ENCODE results near the gene CIRBP. TPM values are rescaled to one million over a fixed set of nuclear protein-coding genes. Genes with fewer than 3 reads are reported as not detected.

Gene CIRBP
- total RNA-seq, 1 donor from 2014 or later: 237 TPM

DNA sequence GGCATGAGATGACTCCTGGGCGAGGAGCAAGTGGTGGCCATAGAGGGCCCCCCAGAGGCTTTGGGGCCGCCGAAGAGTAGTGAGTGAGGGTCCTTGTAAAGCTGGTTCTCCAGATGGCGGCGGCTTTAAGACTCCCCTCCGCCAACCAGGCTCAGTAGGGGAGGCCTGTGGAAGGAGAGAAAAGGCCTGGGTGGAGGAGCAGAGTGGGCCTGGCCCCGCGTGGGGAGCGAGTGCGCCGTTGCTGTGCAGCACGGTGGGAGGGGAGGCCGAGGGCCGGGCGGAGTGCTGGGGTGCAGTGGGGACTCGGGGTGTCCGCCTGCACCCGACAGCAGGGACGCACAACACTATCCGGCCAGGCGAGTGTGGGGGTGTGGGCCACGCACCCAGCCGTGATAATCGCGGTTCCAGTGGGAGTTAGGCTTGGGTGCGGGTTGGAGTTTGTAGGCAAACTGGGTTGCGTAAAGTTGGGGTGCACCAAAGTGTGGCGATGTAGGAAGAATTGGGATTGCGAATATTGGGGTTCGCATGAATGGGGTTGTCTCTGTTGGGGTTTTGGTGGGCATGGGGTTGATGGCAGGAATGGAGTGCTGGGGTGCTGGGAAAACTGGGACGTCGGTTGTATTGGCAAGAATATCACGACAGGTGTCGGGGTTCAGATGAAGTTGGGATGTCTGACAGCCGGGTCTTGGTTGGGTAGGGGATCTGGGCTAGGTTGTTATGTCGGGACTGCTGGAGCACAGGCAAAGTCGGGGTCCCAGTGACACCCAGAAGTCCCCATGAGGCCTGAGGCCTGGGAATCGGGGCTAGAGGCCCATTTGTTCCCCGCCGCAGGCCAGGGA lies 687 bp upstream of the CIRBP start:
- Mint-ChIP-seq H3K36me3 (ENCODE audit: low read depth) (peaks cover 34% of the 10 kb centered on the region), H3K27me3 (no peaks in the 10 kb centered on the region), H3K27ac (peak overlapping the region; percentile 85), H3K4me1 (peaks cover 47% of the 10 kb centered on the region), H3K9me3 (no peaks in the 10 kb centered on the region), H3K4me3 (peak overlapping the region; percentile 60)
- intact Hi-C loops (cut with micrococcal nuclease): loop anchor here (1.0 kb wide), 2 partner anchors 8 to 19 kb away; no protein-coding TSS in a partner anchor
- no peak for DNase-seq

DNA sequence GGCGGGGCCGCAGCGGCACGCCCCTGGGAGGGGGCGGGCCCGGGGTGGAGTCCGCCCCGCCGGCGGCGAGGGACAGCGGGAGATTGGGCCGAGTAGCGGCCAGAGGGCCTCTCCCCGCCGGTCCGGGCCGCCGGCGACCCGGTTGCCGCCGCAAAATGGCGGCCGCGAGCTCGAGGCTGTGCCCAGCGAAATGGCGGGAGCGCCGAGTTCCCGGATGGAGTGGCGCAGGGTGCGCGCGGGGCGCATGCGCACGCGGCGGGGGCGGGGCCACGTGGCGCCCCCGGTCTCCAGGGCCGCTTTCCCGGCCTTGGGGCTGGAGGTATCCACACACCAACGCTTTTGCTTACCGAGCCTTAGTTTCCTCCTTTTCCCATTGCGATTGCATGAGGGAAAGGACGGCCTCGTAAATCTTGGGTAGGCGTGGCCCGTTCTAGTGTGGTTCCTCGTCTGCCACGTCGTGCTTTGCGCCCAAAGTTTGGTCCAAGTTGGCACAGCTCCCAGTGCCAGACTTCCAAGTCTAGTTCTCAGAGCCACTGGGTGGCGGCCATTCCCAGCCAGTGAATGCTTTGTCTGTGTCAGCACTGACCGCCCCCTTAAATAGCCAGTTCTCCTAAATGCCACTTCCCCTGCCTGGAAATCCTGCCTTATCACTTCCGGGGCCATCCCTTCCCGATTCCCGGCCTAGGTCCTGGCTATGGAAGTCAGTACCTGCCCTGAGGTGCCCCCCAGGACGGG lies 513 bp downstream of the CIRBP start:
- intact Hi-C loops (cut with micrococcal nuclease): loop anchor here (1.0 kb wide), 2 partner anchors 9 to 20 kb away; no protein-coding TSS in a partner anchor
- Mint-ChIP-seq H3K36me3 (ENCODE audit: low read depth) (peaks cover 43% of the 10 kb centered on the region), H3K27ac (peak overlapping the region; percentile 94), H3K27me3 (no peaks in the 10 kb centered on the region), H3K4me1 (peaks cover 54% of the 10 kb centered on the region), H3K9me3 (no peaks in the 10 kb centered on the region), H3K4me3 (peak overlapping the region; percentile 95)
- peak; percentile 96 for DNase-seq

DNA sequence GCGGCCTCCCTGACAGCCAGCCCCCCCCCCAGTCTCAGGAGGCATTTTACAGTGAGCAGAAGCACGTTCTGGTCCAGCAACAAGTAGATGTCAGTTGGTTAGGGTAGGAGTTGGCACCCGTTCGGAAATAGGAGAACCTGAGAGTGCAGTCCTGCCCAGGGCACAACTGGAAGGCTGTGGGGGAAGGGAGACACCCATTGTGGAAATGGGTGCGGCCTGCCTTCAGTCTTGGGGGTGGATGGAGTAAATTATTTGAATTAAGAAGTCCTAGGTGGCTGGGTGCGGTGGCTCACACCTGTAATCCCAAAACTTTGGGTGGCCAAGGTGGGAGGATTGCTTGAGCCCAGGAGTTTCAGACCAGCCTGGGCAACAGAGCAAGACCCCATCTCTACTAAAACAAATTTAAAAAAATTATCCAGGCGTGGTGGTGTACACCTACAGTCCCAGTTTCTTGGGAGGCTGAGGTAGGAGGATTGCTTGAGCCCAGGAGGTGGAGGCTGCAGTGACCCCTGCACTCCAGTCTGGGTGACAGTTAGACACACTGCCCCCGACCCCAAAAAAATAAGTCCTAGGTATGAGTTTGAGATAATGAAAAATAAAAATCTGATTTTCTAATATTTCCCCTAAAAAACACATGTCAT lies 1.2 kb downstream of the CIRBP start:
- Mint-ChIP-seq H3K4me3 (peak overlapping the region; percentile 95), H3K36me3 (ENCODE audit: low read depth) (peaks cover 45% of the 10 kb centered on the region), H3K9me3 (no peaks in the 10 kb centered on the region), H3K27ac (peak overlapping the region; percentile 94), H3K27me3 (no peaks in the 10 kb centered on the region), H3K4me1 (peaks cover 51% of the 10 kb centered on the region)
- intact Hi-C loops (cut with micrococcal nuclease): no loop called here
- peak; percentile 73 for DNase-seq

DNA sequence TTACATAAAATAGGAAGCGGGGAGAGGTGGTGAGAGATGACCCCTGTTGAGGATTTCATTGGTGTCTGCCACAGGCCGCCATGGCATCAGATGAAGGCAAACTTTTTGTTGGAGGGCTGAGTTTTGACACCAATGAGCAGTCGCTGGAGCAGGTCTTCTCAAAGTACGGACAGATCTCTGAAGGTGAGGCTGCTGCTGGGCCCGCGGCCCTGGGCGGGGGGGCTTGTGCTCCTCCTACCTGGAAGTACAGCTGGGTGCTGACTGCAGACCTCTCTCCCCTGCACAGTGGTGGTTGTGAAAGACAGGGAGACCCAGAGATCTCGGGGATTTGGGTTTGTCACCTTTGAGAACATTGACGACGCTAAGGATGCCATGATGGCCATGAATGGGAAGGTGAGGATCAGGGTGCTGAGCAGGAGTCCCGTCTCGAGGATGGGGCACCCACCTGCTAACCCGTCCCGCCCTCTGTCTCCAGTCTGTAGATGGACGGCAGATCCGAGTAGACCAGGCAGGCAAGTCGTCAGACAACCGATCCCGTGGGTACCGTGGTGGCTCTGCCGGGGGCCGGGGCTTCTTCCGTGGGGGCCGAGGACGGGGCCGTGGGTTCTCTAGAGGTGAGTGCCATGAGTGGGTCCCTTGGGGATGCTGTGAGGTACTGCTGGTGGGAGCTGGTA lies 1.9 kb downstream of the CIRBP start:
- peak overlapping the region; percentile 95 for H3K4me3 Mint-ChIP-seq
- H3K9me3 Mint-ChIP-seq: no peaks in the 10 kb centered on the region
- peak overlapping the region; percentile 94 for H3K27ac Mint-ChIP-seq
- intact Hi-C loops (cut with micrococcal nuclease): no loop called here
- H3K4me1 Mint-ChIP-seq: peaks cover 48% of the 10 kb centered on the region
- DNase-seq: peak; percentile 67
- peaks cover 45% of the 10 kb centered on the region for H3K36me3 Mint-ChIP-seq (ENCODE audit: low read depth)
- no peaks in the 10 kb centered on the region for H3K27me3 Mint-ChIP-seq

DNA sequence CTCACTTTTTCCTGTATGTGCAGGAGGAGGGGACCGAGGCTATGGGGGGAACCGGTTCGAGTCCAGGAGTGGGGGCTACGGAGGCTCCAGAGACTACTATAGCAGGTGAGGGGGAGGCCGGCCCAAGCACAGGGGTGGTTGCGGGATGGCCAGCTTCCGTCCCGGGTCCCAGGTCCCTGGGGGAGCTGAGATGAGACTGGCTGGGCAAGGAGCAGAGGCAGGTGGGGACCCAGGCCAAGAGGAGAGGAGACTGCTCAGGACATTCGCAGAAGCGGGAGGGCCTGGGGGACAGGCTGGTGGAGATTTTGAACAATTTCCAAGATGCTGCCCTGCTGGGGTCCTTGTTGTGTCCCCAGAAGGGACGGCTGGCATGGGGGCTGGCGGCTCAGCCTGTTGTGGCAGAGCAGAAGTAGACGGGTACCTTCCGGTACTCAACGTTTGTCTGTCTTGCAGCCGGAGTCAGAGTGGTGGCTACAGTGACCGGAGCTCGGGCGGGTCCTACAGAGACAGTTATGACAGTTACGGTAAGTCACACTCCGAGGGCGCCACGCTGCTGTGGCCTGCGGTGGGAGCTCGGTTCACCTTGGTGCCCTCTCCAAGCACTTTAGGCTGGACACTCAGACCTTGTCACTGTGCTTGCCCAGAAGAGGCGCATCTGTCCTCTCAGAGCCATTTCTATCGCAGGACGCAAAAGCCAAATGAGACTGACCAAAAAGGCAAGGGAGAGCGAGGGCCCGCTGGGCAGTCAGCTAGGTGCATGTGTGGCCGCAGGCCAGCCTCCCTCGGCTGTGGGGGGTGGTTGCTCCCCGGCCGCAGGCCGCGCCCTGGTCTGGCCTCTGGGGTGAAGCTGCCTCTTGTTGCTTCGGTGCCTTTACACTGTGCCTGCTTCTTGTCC lies 2.6 kb downstream of the CIRBP start:
- intact Hi-C loops (cut with micrococcal nuclease): no loop called here
- H3K4me1 Mint-ChIP-seq: peaks cover 52% of the 10 kb centered on the region
- H3K36me3 Mint-ChIP-seq (ENCODE audit: low read depth): peaks cover 49% of the 10 kb centered on the region
- H3K27me3 Mint-ChIP-seq: no peaks in the 10 kb centered on the region
- H3K4me3 Mint-ChIP-seq: peak overlapping the region; percentile 95
- H3K27ac Mint-ChIP-seq: peak overlapping the region; percentile 77
- DNase-seq: peak; percentile 66
- H3K9me3 Mint-ChIP-seq: no peaks in the 10 kb centered on the region

DNA sequence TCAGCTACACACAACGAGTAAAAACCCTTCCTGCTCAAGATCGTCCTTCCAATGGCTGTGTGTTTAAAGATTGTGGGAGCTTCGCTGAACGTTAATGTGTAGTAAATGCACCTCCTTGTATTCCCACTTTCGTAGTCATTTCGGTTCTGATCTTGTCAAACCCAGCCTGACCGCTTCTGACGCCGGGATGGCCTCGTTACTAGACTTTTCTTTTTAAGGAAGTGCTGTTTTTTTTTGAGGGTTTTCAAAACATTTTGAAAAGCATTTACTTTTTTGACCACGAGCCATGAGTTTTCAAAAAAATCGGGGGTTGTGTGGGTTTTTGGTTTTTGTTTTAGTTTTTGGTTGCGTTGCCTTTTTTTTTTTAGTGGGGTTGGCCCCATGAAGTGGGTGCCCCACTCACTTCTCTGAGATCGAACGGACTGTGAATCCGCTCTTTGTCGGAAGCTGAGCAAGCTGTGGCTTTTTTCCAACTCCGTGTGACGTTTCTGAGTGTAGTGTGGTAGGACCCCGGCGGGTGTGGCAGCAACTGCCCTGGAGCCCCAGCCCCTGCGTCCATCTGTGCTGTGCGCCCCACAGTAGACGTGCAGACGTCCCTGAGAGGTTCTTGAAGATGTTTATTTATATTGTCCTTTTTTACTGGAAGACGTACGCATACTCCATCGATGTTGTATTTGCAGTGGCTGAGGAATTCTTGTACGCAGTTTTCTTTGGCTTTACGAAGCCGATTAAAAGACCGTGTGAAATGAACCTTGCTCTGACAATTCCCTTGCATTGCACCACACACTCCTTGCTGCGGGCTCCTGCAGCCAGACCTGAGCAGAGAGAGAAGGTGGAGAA lies 3.5 kb downstream of the CIRBP start:
- intact Hi-C loops (cut with micrococcal nuclease): no loop called here
- no peak for DNase-seq
- Mint-ChIP-seq H3K36me3 (ENCODE audit: low read depth) (peaks cover 52% of the 10 kb centered on the region), H3K4me3 (peak overlapping the region; percentile 64), H3K27ac (peak overlapping the region; percentile 34), H3K27me3 (no peaks in the 10 kb centered on the region), H3K9me3 (no peaks in the 10 kb centered on the region), H3K4me1 (peaks cover 50% of the 10 kb centered on the region)

DNA sequence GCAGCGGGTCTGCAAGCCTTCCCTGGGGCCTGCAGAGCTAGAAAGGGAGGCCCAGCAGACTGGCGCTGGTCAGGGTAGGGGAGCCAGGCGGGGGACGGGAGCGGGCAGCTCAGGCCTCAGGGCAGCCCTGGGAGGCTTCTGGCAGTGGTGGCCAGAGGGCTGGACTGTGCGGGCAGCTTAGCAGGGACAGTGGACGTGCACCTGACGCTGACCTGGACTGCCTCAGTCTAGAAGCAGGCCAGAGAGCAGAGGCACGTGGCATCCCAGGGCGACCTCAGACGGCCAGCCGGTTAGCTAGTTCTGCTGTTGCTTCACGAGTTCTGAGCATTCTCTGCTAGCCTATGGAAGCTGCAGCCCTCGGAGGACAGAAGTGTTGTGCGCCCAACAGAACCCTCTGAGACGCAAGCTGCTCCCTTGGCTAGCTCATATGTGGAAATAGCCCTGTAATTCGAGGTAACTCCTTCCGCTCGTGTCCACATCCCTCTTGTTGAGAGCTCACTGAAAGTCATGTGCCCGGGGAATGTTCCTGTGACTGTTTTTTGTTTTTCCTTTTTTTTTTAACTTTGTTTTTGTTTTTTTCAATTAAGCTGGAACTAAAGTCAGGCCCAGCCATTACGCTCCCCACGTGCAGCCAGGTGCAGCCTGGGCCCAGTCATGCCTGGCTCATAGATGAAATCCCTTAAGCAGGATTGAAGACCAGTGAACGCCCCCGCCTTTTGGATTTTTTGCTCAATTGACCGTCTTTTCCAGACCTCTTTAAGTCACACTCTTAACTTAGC lies 4.3 kb downstream of the CIRBP start:
- intact Hi-C loops (cut with micrococcal nuclease): no loop called here
- Mint-ChIP-seq H3K4me3 (peak overlapping the region; percentile 64), H3K4me1 (peaks cover 48% of the 10 kb centered on the region), H3K27ac (peak overlapping the region; percentile 63), H3K27me3 (no peaks in the 10 kb centered on the region), H3K9me3 (no peaks in the 10 kb centered on the region), H3K36me3 (ENCODE audit: low read depth) (peaks cover 56% of the 10 kb centered on the region)
- DNase-seq: peak; percentile 62

GRCh38 chr19:1274081-1274851 lies 5.1 kb downstream of the CIRBP start:
- H3K9me3 Mint-ChIP-seq: no peaks in the 10 kb centered on the region
- DNase-seq: peak; percentile 66
- no peaks in the 10 kb centered on the region for H3K27me3 Mint-ChIP-seq
- H3K36me3 Mint-ChIP-seq (ENCODE audit: low read depth): peaks cover 62% of the 10 kb centered on the region
- peak overlapping the region; percentile 80 for H3K27ac Mint-ChIP-seq
- peaks cover 44% of the 10 kb centered on the region for H3K4me1 Mint-ChIP-seq
- peak overlapping the region; percentile 78 for H3K4me3 Mint-ChIP-seq
- intact Hi-C loops (cut with micrococcal nuclease): no loop called here

DNA sequence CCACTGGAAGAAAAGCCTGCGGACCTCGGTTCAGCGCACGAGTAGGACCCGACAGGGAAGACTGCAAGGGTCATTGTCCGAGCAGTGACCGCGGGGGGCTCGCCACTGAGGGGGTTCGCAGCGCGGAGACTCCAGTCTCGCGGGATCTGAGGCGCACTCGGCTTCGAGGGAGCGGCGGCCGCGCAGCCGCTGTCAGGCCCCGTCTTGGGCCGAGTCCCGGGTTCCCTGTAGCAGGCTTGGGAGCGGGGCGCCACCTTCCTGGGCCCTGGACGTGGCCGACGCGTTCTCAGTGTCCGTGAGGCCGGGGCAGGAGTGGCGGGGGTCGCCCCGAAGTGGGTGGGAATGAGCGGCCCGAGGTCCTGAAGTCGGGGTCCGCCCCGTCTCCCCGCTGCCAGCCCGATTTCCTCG lies 5.7 kb downstream of the CIRBP start:
- Mint-ChIP-seq H3K9me3 (no peaks in the 10 kb centered on the region), H3K4me1 (peaks cover 47% of the 10 kb centered on the region), H3K36me3 (ENCODE audit: low read depth) (peaks cover 66% of the 10 kb centered on the region), H3K27me3 (no peaks in the 10 kb centered on the region), H3K4me3 (peak overlapping the region; percentile 78), H3K27ac (peak overlapping the region; percentile 80)
- DNase-seq: no peak
- intact Hi-C loops (cut with micrococcal nuclease): loop anchor here (1.0 to 5.0 kb wide), 3 partner anchors 87 to 132 kb away; partner anchors contain the start of genes DAZAP1 and NDUFS7

GRCh38 chr19:1275260-1275975 lies 6.3 kb downstream of the CIRBP start, which contains the start of gene FAM174C:
Gene FAM174C, plus strand, starts transcription at chr19:1275530. Its CDS starts 20 bp downstream, at chr19:1275550.
- intact Hi-C loops (cut with micrococcal nuclease): loop anchor here (1.0 to 5.0 kb wide), 3 partner anchors 87 to 132 kb away; partner anchors contain the start of genes DAZAP1 and NDUFS7

More at GRCh38 chr19:1275260-1275975, 6.3 kb downstream of the CIRBP start, which contains the start of gene FAM174C:
- peaks cover 45% of the 10 kb centered on the region for H3K4me1 Mint-ChIP-seq
- H3K27me3 Mint-ChIP-seq: no peaks in the 10 kb centered on the region
- DNase-seq: peak; percentile 98
- peak within 1 kb of the TSS; percentile 92 for H3K27ac Mint-ChIP-seq
- no peaks in the 10 kb centered on the region for H3K9me3 Mint-ChIP-seq
- peak within 1 kb of the TSS; percentile 84 for H3K4me3 Mint-ChIP-seq
- H3K36me3 Mint-ChIP-seq (ENCODE audit: low read depth): peaks cover 66% of the 10 kb centered on the region

Data from activated CD4-positive, alpha-beta T cell treated with anti-CD3 and anti-CD28 coated beads, Interleukin-2, amount 10 ng/mL, durations not matched to agents 24 days and 14 days (primary cell).